Neuronal stem cell (in vitro differentiated cells): Measurements from ENCODE around the gene CTNNBL1.

Experiments used
- DNase-seq: peaks from one replicate; pipeline ENCODE4 v3.0.0-alpha.2; 2013; ENCODE audit warnings: low spot score
- H2AFZ ChIP-seq: one replicate; pipeline ENCODE4 v1.6.1; 2013; ENCODE audit warnings: mild to moderate bottlenecking, low read length, inconsistent platforms
- H2AK5ac ChIP-seq: 2 replicates; pipeline ENCODE4 v1.6.1; 2013; ENCODE audit warnings: low read depth, mild to moderate bottlenecking, inconsistent platforms, low read length, moderate library complexity, mixed read lengths
- H2BK120ac ChIP-seq: 2 replicates; pipeline ENCODE4 v1.6.1; 2013; ENCODE audit warnings: low read depth, mild to moderate bottlenecking, inconsistent platforms, low read length, moderate library complexity, mixed read lengths
- H2BK12ac ChIP-seq: one replicate; pipeline ENCODE4 v1.6.1; 2013; ENCODE audit warnings: low read length, inconsistent platforms
- H2BK15ac ChIP-seq: 2 replicates; pipeline ENCODE4 v1.6.1; 2013; ENCODE audit warnings: mild to moderate bottlenecking, low read length, inconsistent platforms, mixed read lengths
- H2BK5ac ChIP-seq: one replicate; pipeline ENCODE4 v1.6.1; 2013; ENCODE audit warnings: inconsistent platforms, mild to moderate bottlenecking, low read length, moderate library complexity
- H3K14ac ChIP-seq: one replicate; pipeline ENCODE4 v1.6.1; 2013; ENCODE audit warnings: low read length, inconsistent platforms
- H3K18ac ChIP-seq: 2 replicates; pipeline ENCODE4 v1.6.1; 2013; ENCODE audit warnings: low read length, inconsistent platforms
- H3K23ac ChIP-seq: 2 replicates; pipeline ENCODE4 v1.6.1; 2013; ENCODE audit warnings: low read depth, mild to moderate bottlenecking, mixed read lengths, low read length, inconsistent platforms; ENCODE audit not compliant: poor library complexity
- H3K27ac ChIP-seq: replicated peaks from 3 replicates; pipeline ENCODE4 v1.5.1; 2013; ENCODE audit warnings: low read length, inconsistent platforms
- H3K27me3 ChIP-seq, 3 experiments: 2 replicates each; pipeline ENCODE4 v1.6.1; 2013; ENCODE audit warnings: low read length in 3 of 3, mild to moderate bottlenecking in 2 of 3, inconsistent platforms in 1 of 3, low read depth in 1 of 3, mixed read lengths in 1 of 3, moderate library complexity in 1 of 3; ENCODE audit not compliant: control insufficient read depth in 3 of 3, insufficient read depth in 3 of 3
- H3K36me3 ChIP-seq, 2 donors: replicated peaks in 1 of 2; 2 replicates each; pipeline ENCODE4 v1.6.1; 2013; ENCODE audit warnings: low read length in 2 of 2; ENCODE audit not compliant: control insufficient read depth in 2 of 2, insufficient read depth in 2 of 2
- H3K4ac ChIP-seq: 2 replicates; pipeline ENCODE4 v1.6.1; 2013; ENCODE audit warnings: inconsistent platforms, mild to moderate bottlenecking, low read length, moderate library complexity
- H3K4me1 ChIP-seq, 2 donors: 1 replicate in 1 of 2; 2 replicates in 1 of 2; pipeline ENCODE4 v1.6.1; 2013; ENCODE audit warnings: low read length in 2 of 2, low read depth in 1 of 2; ENCODE audit not compliant: control insufficient read depth in 2 of 2, insufficient read depth in 1 of 2
- H3K4me2 ChIP-seq: one replicate; pipeline ENCODE4 v1.6.1; 2013; ENCODE audit warnings: mild to moderate bottlenecking, low read length, inconsistent platforms; ENCODE audit not compliant: insufficient read depth, poor library complexity, severe bottlenecking
- H3K4me3 ChIP-seq, 2 donors: 2 replicates each; pipeline ENCODE4 v1.5.1; 2013; ENCODE audit warnings: low read length in 2 of 2, mild to moderate bottlenecking in 2 of 2, inconsistent platforms in 1 of 2, moderate library complexity in 1 of 2
- H3K79me1 ChIP-seq: one replicate; pipeline ENCODE4 v1.6.1; 2013; ENCODE audit warnings: low read depth, mild to moderate bottlenecking, inconsistent platforms, low read length, moderate library complexity
- H3K9ac ChIP-seq: one replicate; pipeline ENCODE4 v1.6.1; 2013; ENCODE audit warnings: mild to moderate bottlenecking, low read depth, low read length, inconsistent platforms; ENCODE audit not compliant: poor library complexity
- H3K9me3 ChIP-seq, 2 donors: replicated peaks in 1 of 2; 2 replicates each; pipeline versions ENCODE3 to v1.6.1; 2013; ENCODE audit warnings: low read length in 2 of 2, mild to moderate bottlenecking in 2 of 2, inconsistent platforms in 1 of 2, low read depth in 1 of 2, mixed read lengths in 1 of 2, moderate library complexity in 1 of 2; ENCODE audit not compliant: control insufficient read depth in 2 of 2, insufficient read depth in 1 of 2
- H4K8ac ChIP-seq: one replicate; pipeline ENCODE4 v1.6.1; 2013; ENCODE audit warnings: low read depth, mild to moderate bottlenecking, inconsistent platforms, low read length, moderate library complexity
- H4K91ac ChIP-seq: one replicate; pipeline ENCODE4 v1.6.1; 2013; ENCODE audit warnings: low read length, low read depth, mild to moderate bottlenecking, inconsistent platforms; ENCODE audit not compliant: poor library complexity
- whole genome bisulfite sequencing, 2 donors: extraction: QIAGEN DNeasy Blood & Tissue Kit; methylation state at CpG; one replicate each; pipeline ENCODE4 v1.1.7; 2013; ENCODE audit warnings: missing lambda C conversion rate in 2 of 2, mixed read lengths in 1 of 2; ENCODE audit not compliant: insufficient read length in 2 of 2, insufficient replicate concordance in 1 of 2; ENCODE audit errors: extremely low coverage in 2 of 2; 5-methylcytosine and 5-hydroxymethylcytosine counted together

CTNNBL1 gene

GRCh38 chr20:37755665-37756064 lies 61.8 kb downstream of the CTNNBL1 start:
- Histone ChIP-seq H2BK12ac (no peak overlapping the region), H3K9me3 (no peaks in the 10 kb centered on the region), H2BK5ac (no peak overlapping the region), H3K18ac (no peak overlapping the region), H2BK15ac (no peak overlapping the region), H2AK5ac (no peak overlapping the region), H2BK120ac (no peak overlapping the region), H3K4ac (no peak overlapping the region), H3K23ac (no peak overlapping the region), H3K4me1 (peaks cover 0 to 11% of the 10 kb centered on the region in 2 donors), H3K27me3 (no peaks in the 10 kb centered on the region), H3K9ac (no peak overlapping the region), H3K14ac (no peak overlapping the region), H3K79me1 (no peaks in the 10 kb centered on the region), H4K8ac (no peak overlapping the region), H3K36me3 (peaks cover 4 to 30% of the 10 kb centered on the region in 2 donors), H3K4me3 (no peak overlapping the region), H3K27ac (no peak overlapping the region), H3K4me2 (no peak overlapping the region), H2AFZ (no peak overlapping the region), H4K91ac (no peak overlapping the region)
- WGBS, 2 donors, result no CpG with 5 or more reads among the region's 3 CpGs
- no peak for DNase-seq

DNA sequence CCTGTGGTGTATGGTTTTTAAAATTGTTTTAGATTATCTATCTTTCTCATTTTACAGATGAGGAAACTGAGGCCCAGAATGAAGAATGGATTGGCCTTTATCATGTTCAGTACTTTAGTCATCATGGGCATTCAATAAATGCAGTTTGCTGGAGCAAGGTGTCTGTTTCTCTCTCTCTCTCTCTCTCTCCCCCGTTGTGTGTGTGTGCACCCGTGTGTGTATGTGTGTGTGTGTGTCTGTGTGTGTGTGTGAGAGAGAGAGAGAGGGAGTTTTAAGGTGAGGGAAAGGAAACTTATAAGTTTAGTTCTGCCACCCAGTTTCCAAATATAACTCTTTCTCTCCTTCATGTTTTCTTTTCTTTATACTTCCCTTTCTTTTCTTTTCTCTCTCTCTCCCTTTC lies 62.4 kb downstream of the CTNNBL1 start:
- H4K8ac ChIP-seq, result no peak overlapping the region
- no peak overlapping the region for H4K91ac ChIP-seq
- no peak overlapping the region for H3K4me3 ChIP-seq
- no peak overlapping the region for H3K4ac ChIP-seq
- H3K18ac ChIP-seq, result no peak overlapping the region
- no peak overlapping the region for H3K4me2 ChIP-seq
- H2BK5ac ChIP-seq, result no peak overlapping the region
- H2AFZ ChIP-seq, result no peak overlapping the region
- no peak overlapping the region for H2BK15ac ChIP-seq
- no peak for DNase-seq
- H3K9me3 ChIP-seq, result no peaks in the 10 kb centered on the region
- H3K79me1 ChIP-seq, result no peaks in the 10 kb centered on the region
- H3K36me3 ChIP-seq, result peaks cover 4 to 25% of the 10 kb centered on the region in 2 donors
- H3K27me3 ChIP-seq, result no peaks in the 10 kb centered on the region
- H2BK120ac ChIP-seq, result no peak overlapping the region
- no peak overlapping the region for H3K14ac ChIP-seq
- no peak overlapping the region for H2AK5ac ChIP-seq
- peaks cover 0 to 11% of the 10 kb centered on the region in 2 donors for H3K4me1 ChIP-seq
- no CpG with 5 or more reads among the region's 2 CpGs for WGBS, 2 donors
- no peak overlapping the region for H3K27ac ChIP-seq
- H2BK12ac ChIP-seq, result no peak overlapping the region
- H3K23ac ChIP-seq, result no peak overlapping the region
- no peak overlapping the region for H3K9ac ChIP-seq

DNA sequence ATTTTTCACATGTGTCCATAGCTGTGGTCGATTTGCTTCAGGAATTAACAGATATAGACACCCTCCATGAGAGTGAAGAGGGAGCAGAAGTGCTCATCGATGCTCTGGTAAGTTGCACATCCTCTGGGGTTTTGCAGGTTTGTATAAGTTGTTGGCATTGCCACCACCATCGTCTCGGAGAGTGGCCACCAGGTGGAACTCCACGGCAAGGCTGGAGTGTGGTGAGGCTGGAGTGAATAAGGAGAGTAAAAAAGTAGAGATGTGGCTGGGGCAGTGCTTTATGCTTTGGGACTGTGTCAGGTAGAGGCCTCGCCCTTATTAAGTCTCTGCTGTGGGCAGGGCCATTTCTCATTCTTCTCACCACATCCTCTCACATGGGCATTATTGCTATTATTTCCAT lies 63.7 kb downstream of the CTNNBL1 start:
- no peak overlapping the region for H2BK12ac ChIP-seq
- no peak overlapping the region for H3K4me3 ChIP-seq
- H2BK5ac ChIP-seq, result no peak overlapping the region
- no peak overlapping the region for H2AFZ ChIP-seq
- no peak overlapping the region for H4K91ac ChIP-seq
- no peak overlapping the region for H4K8ac ChIP-seq
- no peak overlapping the region for H2BK15ac ChIP-seq
- WGBS, 2 donors, result no CpG with 5 or more reads among the region's 6 CpGs
- H2AK5ac ChIP-seq, result no peak overlapping the region
- H3K4me2 ChIP-seq, result no peak overlapping the region
- H3K4me1 ChIP-seq, result peaks cover 0 to 11% of the 10 kb centered on the region in 2 donors
- H3K23ac ChIP-seq, result no peak overlapping the region
- no peak overlapping the region for H3K14ac ChIP-seq
- no peak overlapping the region for H3K27ac ChIP-seq
- H3K27me3 ChIP-seq, result no peaks in the 10 kb centered on the region
- peaks cover 2 to 16% of the 10 kb centered on the region in 2 donors for H3K36me3 ChIP-seq
- no peak for DNase-seq
- H3K9me3 ChIP-seq, result no peaks in the 10 kb centered on the region
- H3K79me1 ChIP-seq, result no peaks in the 10 kb centered on the region
- H3K4ac ChIP-seq, result no peak overlapping the region
- no peak overlapping the region for H2BK120ac ChIP-seq
- H3K18ac ChIP-seq, result no peak overlapping the region
- H3K9ac ChIP-seq, result no peak overlapping the region

DNA sequence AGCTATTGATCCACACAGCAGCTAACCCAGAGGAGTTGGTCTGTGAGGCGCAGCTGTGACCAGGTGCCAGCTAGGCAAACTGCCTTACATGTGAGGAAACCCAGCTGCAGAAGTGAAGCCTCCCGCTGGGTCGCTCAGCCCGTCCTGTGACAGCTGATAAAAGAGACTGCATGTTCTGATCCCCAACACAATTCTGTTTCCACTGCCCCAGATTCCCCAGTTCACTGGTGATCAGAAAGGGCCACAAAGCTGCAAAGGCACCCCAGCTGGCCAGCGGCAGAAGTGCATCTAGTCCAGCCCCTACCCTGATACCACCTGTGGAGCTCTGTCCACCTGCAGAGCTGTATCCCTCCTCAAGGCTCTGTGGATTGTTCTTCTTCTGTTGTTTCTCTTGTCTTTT lies 64.5 kb downstream of the CTNNBL1 start:
- no peak overlapping the region for H3K23ac ChIP-seq
- H2BK120ac ChIP-seq, result no peak overlapping the region
- no peak for DNase-seq
- no peaks in the 10 kb centered on the region for H3K79me1 ChIP-seq
- no peak overlapping the region for H3K27ac ChIP-seq
- no peak overlapping the region for H3K4ac ChIP-seq
- no peaks in the 10 kb centered on the region for H3K9me3 ChIP-seq
- no peak overlapping the region for H3K9ac ChIP-seq
- no peak overlapping the region for H3K14ac ChIP-seq
- H2BK12ac ChIP-seq, result no peak overlapping the region
- H2AFZ ChIP-seq, result no peak overlapping the region
- peaks cover 2 to 16% of the 10 kb centered on the region in 2 donors for H3K36me3 ChIP-seq
- H3K4me1 ChIP-seq, result peaks cover 0 to 11% of the 10 kb centered on the region in 2 donors
- no peak overlapping the region for H3K4me3 ChIP-seq
- no peaks in the 10 kb centered on the region for H3K27me3 ChIP-seq
- no peak overlapping the region for H3K18ac ChIP-seq
- no peak overlapping the region for H2BK5ac ChIP-seq
- no peak overlapping the region for H4K91ac ChIP-seq
- H2AK5ac ChIP-seq, result no peak overlapping the region
- no peak overlapping the region for H3K4me2 ChIP-seq
- WGBS, 2 donors, result no CpG with 5 or more reads among the region's 5 CpGs
- no peak overlapping the region for H2BK15ac ChIP-seq
- H4K8ac ChIP-seq, result no peak overlapping the region
